ENCODE measurements around the gene INTS7.

GRCh38 chr1:212060632-212061472 lies 25.5 kb upstream of the INTS7 start:
- TF ChIP-seq CTCF (IDR thresholded peaks at IDR 0.05) (no peak), POLR2A (IDR thresholded peaks at IDR 0.05) (no peak)

All from breast epithelium (tissue), 3 donors.